GM21825 (cell line): Measurements from ENCODE around the gene CNTNAP1.
A peak's percentile ranks its signal among the peaks of the same experiment; 100 is the strongest.

Experiments
- ATAC-seq: cut with Tn5 transposase; IDR thresholded peaks from one replicate; pipeline ENCODE4 v1.9.1; 2021; ENCODE audit warnings: mild to moderate bottlenecking, moderate library complexity; ENCODE audit not compliant: unreplicated experiment

The CNTNAP1 gene

GRCh38 chr17:42669977-42670788, 12.1 kb upstream of the CNTNAP1 start:
- no peak for ATAC-seq

- no peak for ATAC-seq
These were observed 11.3 kb upstream of the CNTNAP1 start for GRCh38 chr17:42670789-42671657.

DNA sequence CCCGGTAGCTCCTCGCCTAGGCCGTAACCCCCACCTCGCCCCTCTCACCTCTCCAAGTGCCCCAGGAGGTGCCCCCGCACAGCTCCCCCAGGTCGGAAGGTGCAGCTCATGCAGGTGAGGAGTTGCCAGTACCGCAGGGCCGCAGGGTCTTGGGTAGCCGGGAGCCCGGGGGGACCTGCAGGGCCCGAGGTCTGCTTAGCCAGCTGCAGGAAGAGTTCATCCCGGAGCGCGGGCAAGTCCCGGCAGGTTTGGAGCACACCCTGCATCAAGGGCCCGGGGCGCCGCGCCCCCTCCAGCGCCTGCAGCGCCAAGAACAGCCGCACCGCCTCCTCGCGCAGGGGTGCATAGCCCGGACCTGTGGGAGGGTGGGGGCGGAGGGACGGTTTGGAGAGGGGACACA, 10.3 kb upstream of the CNTNAP1 start:
- ATAC-seq, result no peak

- ATAC-seq, result no peak
These were observed 9.0 kb upstream of the CNTNAP1 start for GRCh38 chr17:42673266-42673884.

DNA sequence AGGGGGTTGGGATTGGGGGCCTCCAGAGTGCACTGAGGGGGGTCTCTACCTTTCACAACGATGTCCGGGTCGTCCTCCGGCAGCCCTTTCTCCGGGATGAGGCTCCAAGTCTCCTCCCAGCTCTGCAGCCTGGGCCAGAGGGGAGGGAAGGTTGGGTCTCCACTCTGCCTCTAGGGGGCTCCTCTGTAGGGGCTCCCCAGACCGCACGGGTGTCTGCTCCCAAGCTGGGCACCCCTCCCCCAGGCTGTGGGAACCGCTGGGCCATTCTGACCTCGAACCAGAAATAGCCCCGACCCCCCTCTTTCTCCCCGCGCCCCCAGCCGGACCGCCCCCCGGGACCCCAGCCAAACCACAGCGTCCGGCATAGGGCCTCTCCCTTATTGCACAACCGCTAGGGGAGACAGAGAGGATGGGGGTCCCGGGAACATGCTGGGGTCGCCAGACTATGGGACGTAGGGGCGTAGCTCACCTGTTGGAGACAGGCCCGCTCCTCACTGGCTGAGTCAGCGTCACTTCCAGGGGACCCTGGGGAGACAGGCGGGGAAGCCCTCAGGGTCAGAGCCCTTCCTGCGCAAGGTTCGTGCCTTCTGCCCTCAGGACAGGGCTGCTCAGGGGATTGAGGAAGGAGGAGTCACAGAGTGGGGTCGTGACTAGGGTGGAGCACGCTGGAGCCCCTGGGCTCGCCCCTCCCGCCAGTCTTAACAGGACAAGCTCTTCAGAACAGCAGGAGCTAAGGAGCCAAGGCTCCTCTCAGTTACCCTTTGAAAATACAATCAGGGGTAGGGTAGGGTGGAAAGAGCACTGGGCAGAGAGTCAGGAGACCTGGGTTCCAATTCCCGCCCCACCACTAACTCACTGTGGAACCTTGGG, 8.2 kb upstream of the CNTNAP1 start:
- ATAC-seq, result no peak

- ATAC-seq, result no peak
These were observed 7.5 kb upstream of the CNTNAP1 start for GRCh38 chr17:42674755-42675347.

- ATAC-seq, result no peak
These were observed 6.9 kb upstream of the CNTNAP1 start for GRCh38 chr17:42675348-42675964.

- no peak for ATAC-seq
These were observed 6.3 kb upstream of the CNTNAP1 start for GRCh38 chr17:42675965-42676423.

DNA sequence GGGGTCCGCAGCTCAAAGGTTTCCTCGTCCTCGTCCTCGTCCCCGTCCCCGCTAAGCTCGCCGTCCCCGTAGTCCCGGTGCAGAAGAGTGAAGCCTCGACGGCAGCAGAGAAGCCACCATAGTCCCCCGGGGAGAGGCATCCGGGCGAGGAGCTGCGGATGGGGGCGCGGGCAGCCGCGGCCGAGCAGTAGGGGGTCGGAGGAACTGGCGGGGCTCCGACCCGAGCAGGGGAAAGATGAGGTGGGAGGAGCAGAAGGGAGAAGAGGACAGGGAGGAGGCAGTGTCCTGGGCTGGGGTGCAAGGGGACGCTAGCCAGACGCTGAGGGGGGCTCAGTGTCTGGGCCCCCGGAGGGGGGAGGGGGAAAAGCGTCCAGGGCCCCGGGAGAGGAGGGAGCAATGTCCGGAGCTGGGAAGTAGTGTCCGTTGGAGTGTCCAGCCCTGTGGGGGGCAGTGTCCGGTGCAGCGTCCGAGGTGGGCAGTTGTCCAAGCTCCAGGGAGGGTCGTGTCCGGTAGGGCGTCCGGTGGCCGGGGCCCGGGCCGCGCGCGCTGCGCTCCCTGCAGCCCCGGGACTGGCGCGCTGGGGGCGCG, 5.8 kb upstream of the CNTNAP1 start, which contains the start of gene PLEKHH3:
Gene PLEKHH3 (minus strand): TSS at position 571 of the 588 bp plus-strand sequence. CDS start 431 bp downstream, at position 140.
- no peak for ATAC-seq

- peak; percentile 43 for ATAC-seq
These were observed 5.1 kb upstream of the CNTNAP1 start for GRCh38 chr17:42677012-42677857.

- ATAC-seq, result peak; percentile 19
These were observed 4.2 kb upstream of the CNTNAP1 start for GRCh38 chr17:42677921-42678781.

DNA sequence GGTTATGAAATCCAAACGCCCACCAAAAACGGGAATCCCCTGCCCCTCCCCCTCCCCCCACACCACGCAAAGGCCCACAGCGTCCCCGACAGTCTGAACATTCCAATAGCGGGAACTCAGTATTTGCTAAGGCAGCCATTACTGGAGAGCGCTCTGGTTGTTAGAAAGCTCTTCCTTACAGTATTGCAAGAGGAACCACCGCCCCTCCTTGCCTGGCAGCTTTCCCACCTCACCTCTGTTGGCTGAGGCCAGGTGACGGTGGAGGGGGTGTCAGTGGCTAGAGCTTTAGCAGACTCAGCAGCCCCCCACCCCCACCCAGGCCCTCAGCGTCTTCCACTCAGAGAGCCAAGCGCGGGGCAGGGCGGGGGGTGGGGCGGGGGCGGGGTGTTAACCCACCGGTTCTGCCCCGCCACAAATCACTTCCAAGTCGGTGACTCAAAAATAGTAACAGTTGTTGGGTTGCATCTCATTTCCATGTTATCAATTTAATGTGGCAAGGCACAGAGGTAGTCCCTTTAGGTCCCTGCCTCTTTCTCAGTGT, 3.3 kb upstream of the CNTNAP1 start:
- no peak for ATAC-seq

DNA sequence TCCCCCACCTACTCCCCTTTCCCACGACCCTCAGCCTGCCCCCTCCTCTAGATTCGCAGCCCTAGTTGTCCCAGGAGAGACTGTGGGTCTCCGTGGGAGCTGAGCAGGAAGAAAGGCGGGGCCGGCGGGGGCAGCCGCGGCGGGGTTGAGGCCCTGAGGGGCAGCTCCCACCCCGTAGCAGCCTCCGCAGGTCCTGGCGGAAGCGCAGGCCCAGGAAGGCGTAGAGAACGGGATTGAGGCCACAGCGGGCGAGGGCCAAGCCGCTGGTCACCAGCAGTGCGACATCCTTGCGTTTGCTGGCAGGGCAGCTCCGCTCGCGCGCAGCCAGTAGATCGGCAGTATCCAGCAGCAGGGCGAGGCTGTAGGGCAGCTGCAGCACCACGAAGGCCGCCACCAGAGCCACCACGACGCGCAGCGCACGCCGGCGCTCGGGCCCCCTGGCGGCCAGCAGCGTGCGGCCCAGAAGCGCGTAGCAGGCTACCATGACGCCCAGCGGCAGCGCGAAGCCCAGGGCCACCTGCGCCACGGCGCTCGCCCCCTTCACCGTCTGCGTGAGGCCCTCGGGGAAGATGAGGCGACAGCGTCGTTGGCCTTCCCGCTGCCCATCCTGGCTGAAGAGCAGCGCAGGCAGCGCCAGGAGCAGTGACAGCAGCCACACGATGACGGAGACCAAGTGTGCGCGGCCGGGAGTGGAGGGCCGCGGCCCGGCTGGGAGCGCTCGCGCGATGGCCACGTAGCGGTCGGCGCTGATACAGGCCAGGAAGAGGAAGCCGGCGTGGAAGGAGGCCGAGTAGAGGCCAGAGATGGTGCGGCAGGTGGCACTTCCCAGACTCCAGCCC, 2.6 kb upstream of the CNTNAP1 start:
- no peak for ATAC-seq

- ATAC-seq, result no peak
These were observed 2.0 kb upstream of the CNTNAP1 start for GRCh38 chr17:42680331-42680808.

DNA sequence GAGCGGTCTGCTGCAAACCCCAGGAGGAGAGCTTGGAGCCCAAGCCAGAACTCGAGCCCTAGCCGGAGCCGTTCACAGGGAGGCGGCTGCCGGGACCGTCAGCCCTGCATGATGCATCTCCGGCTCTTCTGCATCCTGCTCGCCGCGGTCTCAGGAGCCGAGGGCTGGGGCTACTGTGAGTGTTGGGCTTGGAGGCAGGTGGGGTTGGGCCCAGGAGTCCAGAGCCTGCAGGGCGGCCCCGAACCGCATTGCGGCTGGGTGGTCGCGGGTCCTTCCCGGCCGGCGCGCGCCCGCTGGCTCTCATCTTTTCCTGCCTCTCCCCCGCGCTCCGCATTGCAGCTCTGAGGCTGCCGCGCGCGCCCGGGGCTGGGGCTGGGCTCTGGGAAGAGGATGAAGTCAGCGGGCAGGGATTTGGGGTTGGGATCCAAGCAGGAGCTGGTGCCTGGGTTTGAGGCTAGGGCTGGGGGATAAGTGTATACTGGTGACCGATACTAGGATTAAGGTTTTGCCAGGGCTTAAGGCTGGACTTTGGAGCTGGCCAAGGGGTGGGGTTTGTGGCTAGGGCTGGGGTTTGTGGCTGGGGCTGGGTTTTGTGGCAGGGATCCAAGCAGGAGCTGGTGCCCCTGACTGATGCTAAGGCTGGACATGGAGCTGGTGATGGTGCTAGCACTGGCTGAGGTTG, 532 bp downstream of the CNTNAP1 start:
- no peak for ATAC-seq
